Activated T-helper 9 cell treated with anti-CD3 and anti-CD28 coated beads, Interleukin-2, amount 50 U/mL, for 16 hours (primary cell): ENCODE data around the gene OTOF.
"Not testable (repeated sequence)": the region's sequence is repeated elsewhere in the genome, so short reads cannot be mapped to it uniquely, and the experiment has no call there.

Source experiments
- DNase-seq: peaks from one replicate; pipeline ENCODE4 v3.0.0-alpha.2; 2020; ENCODE audit warnings: low read depth

OTOF gene

DNA sequence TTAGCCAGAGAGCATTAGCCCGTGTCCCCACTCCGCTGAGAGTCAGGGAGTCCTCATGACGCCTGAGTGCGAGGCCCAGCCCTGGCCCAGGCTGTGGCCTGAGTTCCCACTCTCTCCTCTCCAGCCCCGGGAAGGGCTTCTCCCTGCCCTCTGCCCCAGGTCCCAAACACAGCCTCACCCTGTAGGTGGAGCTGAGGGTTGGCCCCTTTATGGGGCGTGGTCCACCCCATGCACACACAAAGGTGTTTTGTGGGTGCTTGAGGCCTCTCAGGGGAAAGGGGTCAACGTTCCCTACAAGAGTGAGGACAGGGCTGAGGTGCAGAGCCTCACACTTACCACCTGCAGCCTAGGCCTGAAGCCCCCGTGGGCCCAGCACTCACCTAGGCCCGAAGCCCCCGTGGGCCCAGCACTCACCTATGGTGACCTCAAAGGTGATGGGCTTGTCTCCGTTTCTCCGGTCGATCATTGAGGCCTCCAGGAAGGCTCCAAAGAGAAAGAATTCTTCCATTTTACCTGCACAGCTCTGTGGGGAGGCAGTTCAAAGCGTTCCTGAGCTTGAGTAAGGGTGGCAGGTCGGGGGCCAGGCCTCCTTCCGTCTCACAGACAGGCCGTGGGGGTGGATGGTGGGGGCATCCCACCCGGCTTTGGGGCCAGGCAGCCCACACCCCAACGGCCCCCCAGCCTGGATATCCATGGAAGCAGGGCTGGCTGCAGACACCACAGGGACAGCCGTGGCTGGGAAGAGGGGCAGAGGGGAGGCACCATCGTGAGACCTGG, 2.1 kb upstream of the OTOF start:
- no peak for DNase-seq

DNA sequence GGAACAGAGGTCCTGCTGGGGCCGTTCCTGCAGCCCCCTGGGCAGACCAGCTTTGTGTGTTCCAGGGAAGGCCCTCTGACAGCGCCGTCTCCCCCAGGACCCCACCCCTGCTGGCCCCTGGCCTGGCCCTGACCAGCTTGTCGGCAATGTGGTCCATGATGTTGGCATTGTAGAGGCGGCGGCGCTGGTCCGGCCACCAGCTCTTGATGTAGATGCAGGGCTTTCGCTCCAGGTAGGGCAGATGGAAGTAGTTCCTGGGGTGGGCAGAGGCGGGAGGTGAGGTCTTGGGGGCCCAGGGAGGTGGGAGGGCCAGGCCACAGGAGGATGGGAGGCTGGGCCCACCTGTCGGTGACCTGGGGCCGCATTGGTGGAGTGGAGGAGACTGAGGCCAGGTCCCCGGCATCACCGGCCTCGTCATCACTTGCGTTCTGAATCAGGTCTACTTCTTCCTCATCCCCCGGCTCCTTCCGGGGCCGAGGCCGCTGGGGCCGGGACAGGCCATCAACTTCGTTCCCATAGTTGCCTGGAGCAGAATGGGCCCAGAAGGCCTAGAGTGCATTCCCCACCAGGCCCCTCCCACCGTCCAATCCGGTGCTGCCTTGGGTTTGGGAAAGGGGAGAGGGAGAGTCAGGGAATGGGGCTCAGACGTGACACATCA, 1.3 kb upstream of the OTOF start:
- DNase-seq: no peak

DNA sequence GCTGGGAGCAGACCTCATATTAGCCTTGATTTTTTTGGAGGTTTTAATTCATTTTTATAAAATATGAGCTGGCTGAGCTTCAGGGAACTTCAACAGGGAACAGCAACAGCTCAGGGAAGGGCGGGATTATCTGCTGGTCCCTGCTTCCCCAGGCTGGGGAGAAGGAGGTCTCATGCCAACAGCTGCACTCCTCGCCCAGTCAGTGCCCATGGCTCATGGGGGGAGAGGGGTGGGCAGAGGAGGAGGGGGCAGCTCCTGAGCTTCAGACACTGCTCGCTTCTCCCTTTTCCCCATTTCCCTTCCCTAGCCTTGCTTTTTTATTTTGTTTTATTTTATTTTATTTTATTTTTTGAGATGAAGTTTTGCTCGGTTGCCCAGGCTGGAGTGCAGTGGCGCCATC, 442 bp upstream of the OTOF start:
- DNase-seq: no peak

DNA sequence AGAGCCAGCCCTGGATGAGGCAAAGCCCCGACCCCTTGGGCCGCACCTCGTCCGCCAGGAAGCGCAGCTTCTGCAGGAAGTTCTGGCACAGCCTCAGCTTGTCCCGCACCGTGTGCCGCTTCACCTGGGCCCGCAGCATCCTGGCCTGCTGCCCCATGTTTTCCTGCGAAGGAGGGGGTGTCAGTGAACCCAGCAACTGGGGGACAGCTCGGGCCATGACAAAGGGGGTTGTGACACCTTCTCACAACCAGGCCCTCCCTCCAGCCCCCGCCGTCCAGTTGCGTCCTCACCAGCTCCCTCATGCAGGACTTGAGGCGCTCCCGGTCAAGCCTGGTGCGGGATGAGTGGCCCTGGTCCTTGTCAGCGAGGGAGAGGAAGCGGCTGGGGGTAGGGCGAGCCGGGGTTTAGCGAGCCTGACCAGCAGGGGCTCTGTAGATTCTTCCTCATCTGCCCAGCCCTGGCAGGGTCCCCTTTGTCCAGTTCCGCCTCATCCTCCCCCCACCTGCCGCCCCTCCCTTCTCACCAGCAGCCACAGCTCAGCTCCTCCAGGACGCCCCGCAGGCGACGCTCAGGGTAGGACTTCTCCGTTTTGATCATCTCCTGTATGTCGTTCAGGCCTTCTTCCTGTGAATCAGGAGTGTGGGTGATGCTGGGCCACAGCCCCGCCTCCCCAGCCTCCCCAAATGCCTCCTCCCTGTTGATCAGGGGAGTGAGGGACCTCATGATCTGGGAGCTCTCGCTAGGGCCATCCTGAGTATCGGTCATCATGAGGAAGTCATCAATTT, 606 bp downstream of the OTOF start:
- no peak for DNase-seq

DNA sequence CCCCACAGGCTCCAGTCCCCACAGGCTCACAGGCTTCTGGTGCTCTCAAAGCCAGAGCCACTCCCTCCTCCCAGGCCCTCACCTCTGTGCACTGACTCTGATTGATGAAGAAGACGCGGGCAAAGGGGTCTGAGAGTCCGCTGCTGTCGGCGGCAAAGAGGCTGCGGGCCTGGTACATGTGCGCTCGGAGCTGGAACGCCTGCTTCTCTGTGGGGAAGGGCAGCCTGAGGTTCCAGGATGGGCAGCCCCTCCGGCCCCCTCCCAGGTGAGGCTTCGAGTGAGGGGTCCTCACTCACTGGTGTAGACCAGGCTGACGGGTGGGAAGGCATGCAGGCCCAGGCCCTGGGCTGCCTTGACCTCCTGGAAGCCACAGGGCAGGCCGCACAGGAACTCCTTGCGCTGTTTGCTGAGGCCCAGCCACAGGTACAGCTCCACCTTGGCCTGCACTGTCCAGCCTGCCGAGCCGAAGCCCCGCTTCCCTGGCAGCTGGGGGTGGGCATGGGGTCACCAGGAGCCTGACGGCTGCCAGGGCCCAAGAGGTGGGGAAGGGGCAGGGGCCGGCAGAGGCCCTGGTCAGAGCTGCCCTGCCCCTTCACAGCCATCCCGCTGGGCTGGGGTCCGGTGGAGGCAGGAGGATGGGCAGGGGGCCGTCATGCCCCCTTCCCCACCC, 2.0 kb downstream of the OTOF start:
- DNase-seq: no peak

DNA sequence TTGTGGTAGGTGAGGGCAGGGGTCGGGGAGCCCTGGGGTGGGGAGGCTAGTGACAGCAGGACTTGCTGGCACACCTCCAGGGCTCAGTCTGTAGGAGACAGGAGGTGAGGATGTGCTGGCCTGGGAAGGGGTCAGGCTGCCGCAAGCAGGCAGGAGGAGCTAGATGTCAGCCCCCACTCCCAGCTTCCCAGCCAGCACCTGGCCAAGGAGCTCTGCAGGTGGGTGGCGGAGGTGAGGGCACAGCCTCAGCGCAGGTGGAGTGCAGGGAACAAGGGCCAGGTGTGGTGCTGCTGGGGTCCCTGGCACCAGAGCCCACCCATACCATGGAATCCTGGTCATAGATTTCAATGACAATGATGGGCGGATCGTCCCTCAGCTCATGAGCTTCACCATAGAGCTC, 2.9 kb downstream of the OTOF start:
- no peak for DNase-seq

DNA sequence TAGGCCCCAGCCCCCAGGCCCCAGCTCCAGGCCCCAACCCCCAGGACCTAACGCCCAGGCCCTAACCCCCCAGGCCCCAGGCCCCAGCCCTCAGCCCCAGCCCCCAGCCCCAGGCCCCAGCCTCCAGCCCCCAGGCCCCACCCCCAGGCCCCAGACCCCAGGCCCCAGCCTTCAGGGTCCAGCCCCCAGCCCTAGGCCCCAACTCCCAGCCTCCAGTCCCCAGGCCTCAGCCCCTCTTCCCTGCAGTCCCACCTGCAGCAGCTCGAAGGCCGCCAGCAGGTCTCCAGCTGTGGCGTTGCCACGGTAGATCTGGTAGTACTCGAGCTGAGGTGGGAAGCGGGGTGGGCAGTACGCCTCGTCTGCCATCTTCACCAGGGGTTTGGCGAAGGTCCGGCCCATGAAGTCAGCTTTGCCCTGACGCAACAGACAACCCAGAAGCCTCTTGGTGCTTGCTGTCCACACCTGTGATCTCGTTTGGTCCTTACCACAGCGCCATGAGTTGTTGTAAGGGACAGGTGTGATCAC, 3.6 kb downstream of the OTOF start:
- DNase-seq: no peak

DNA sequence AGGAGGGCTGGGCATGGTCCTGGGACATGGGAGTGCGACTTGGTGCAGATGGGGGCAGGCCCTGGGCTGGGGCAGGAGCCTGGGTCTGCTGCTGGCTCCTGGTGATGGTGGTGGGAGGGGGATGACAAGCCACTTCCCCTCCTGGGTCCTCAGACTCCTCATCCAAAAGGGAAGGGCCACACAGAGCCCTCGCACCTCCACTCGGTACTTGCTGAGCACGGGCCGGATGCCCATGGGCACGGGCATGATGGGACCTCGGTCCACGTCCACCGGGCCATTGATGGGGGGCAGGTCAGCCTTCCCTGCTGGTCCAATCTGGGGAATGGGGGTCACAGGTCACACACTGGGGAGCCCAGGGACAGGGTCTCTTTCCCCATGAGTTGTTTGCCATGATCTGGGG, 4.1 kb downstream of the OTOF start:
- no peak for DNase-seq

DNA sequence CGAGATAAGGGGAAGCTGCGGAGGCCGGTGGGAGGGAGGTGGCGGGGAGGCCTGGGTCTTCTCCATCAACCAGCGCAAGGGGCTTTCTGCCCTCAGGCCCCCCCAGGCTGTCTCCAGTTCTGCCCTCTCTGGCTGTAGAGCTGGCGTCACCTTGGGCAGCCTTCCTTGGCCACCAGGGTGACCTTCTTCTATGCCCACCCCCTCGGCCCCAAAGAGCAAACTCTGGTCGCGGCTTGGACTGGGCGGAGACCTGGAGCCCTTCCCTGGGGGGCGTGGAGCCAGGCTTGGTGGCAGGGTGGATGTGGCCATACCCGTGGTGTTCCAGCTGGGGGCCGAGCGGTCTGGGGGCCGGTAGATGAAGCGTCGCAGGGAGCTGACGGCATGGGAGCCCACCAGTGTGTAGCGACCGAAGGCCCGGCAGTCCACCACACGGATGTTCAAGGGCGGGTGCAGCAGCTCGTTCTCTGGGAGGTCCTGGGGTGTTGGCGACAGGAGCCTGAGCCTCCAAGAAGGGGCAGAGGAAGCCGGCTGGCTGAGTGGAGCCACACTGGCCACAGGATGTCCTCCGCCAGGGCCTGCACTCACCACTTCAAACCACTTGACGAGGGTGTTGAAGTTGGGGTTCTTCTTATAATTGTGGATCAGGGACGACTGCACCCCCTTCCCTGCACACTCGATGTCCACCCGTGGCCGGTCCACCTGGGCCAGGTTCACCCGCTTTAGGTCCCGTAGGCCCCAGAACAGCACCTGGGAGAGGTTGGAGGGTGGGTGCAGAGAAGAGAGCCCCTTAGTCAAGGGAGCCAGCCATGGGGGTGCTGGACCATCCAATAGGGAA, 4.9 kb downstream of the OTOF start:
- no peak for DNase-seq

DNA sequence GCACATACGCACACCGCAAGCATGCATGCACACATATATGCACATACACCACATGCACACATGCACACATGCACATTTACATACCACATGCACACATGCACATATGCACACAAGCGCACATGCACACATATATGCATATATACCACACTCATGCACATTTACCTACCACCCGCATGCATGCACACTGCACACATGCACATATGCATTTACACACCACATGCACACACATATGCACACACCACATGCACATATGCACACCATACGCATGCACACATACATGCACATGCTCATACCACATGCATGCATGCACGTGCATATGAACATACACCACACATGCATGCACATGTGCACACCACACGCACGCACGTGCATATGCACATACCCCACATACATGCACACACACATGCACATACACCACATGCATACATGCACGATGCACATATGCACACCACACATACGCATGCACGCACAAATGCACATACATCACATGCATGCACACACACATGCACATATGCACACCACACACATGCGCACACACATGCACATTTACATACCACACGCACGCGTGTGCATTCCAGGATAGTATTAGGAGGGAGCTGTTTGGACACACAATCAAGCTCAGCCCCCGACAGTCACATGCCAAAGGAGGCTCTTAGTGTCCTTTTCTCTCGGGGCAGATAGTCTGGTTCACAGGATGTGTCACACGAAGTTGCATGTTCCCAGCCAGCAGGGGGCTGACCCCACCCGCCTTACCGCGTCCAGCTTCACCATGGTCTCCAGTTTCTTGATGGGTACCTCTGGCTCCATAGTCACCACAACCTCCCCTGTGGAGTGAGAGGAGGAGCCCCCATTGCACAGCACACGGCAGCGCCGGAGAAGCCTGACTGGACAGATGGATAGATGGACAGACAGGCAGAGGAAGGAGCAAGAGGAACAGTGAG, 5.9 kb downstream of the OTOF start:
- no peak for DNase-seq

DNA sequence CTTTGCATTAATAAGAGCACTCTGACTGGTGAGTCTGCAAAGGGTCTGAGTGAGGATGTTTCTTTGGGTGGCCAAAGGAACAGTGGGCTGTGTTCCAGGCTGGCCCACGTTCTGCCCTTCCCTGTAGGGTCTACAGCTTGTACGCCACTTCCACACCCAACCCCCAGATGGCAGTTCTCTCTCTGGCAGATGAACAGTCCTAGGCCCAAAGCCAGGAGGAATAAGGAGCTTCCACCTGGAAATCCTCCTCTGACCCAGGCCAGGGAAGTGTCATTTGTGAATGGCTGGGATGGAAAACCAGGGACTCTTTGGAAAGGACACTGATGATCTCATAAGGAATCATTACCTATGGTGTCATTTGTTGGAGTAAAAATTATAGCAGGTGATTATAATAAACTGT, 6.6 kb downstream of the OTOF start:
- no peak for DNase-seq

DNA sequence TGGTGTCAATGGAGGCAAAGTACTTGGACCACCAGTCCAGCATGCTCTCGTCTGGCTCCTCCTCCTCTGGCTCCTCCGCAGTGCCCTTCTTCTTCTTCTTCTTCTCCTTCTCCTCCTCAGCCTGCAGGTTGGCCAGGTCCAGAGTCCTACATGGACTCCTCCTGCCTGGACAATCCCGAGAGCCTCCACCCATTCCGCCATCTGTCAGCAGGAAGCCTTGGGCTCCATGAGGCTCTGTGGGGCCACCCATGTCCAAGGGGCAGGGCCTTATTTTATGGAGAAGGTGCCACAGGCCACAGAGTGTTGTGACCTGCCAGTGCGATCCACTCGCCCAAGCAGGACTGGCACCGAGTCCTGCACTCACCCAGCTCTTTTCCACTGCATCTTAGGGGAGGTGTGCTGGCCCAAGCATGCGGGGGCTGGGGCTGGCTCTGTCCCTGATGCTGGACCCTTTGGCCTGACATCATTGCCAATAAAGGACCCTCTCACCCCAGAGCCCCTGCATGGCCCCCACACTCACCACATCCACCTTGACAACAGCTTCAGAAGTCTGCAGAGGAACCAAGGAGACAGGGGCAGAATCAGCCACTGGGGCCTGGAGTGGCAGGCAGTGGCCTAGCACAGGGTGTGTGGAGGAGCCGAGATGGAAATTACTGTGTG, 7.2 kb downstream of the OTOF start:
- DNase-seq: no peak

DNA sequence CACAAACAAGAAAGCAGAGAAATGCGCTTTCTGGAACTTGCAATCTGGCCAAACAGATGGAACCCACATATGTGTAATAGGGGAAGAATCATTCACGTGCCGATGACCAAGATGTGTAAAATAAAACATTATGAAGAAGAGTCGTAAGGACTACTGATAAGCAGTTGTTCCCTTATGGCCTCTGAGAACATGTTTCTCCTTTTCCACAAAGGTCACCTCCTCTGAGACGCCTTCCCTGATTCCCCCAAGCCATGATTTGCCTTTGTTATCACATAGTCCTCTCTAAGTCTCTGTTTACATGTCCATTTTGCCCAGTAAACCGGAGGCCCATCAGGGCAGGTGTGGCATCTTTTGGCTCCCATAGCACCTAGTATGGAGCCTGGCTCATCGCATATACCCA, 8.0 kb downstream of the OTOF start:
- DNase-seq: no peak

DNA sequence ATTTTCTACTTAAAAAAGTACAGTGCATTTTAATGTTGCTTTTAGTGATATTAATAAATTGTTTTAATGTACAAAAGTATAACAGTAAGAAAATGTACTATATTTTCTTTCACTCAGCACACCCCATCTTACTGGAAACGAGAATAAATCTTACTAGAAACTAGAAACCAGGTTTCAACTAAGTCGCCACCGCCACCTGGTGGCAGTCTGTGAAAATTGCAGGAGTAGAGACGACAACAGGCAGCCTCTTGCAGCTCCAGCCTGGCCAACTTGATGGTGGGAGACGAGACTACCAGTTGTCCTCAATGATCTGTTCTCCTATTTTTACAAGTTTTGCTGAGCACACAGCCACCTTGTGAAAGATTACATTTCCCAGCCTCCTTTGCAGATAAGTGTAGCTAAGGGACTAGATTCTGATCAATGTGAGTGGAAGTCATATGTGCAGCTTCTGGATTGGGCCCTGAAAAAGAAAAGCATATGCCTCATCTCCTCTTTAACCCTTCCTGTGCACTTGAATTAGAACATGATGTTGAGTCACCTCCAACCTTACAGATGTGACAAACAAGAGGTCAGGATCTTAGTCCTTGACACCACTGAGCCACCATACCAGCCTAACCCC, 8.7 kb downstream of the OTOF start:
- DNase-seq: peak; percentile 25

DNA sequence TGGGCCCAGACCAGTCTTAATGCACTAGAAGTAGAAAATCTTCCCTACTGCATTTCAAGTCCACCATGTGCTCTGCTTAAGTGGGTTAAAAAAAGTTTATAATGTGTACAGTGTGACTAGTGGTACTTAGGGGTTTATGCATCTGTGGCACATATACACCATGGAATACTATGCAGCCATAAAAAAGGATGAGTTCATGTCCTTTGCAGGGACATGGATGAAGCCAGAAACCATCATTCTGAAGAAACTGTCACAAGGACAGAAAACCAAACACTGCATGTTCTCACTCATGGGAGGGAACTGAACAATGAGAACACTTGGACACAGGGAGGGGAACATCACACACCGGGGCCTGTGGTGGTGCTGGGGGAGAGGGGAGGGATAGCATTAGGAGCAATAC, 9.4 kb downstream of the OTOF start:
- DNase-seq: not testable (repeated sequence)

DNA sequence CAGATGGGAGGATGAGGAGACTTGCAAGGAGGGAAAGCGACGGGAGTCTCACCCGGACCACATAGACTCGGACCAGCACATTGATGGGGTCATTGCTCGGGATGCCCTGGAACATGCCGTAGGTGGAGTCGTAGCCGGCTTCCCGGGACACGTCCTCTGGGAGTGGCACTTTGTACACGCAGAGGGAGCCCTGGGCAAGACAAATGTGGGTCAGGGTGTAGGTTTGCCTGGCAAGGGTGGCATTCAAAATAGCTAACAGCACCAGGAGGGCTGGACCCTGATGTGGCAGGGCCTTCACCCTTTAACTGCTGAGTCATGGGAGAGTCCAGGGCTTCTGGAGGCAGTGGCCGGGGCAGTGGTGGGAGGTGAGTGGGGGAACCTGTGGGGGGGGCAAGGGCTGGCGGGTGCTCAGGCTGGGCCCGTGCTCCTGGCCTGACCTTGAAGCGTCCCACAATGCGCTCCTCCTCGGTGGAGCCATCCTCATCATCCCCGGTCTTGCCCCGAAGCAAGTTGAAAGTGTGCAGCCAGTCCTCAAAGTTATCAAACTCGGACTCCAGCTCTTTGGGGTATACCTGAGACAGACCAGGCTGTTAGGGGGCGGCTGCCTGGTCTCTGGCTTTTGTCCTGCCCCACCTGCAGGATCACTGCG, 11.1 kb downstream of the OTOF start:
- DNase-seq: no peak

DNA sequence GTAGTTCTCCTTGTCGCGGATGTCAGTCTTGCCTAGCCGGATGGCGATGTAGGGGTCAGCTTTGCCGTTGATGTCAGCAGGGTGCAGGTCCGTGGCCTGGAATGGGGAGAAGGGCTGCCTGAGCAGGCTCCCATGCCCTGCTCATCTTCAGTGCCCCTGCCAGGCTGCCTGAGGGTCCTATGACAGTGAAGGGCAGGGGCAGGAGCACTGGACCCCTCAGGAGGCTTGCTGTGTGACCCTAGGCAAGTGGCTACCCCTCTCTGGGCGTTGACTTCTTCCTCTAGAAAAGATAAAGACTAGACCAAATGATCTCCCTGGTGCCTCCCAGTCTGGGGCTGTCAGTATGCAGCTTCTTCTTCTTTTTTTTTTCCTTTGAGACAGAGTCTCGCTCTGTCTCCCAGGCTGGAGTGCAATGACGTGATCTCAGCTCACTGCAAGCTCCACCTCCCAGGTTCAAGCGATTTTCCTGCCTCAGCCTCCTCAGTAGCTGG, 11.9 kb downstream of the OTOF start:
- no peak for DNase-seq

DNA sequence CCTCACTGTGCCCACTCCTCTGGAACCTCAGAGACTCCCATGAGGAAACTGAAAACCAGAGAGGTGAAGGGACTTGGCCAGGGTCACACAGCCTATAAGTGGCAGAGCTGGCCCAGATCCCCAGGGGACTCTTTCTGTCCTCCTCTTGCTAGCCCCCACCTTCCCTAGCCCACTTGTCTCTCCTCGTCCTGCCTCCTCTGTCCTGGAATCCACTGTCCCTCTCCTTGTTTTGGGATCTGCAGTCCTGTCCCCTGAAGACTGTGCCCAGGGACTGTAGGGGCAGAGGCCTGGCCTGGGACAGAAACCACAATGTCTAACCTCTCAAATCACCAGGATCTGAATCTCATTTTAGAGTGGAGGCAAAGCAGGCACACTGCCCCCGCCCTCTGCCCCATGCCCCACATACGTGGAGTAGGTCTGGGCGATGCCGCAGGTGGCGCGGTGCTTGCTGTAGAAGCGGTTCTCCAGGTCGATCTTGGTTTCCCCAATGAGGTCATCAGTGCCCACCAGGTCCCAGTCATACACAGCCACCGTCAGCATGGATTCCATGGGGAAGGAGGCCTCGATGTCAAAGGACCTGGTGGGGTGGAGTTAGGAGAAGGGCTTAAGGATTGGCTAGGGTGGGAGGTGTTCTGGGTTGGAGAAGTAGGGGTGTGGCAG, 12.5 kb downstream of the OTOF start:
- no peak for DNase-seq
